Stimulated activated naive B cell treated with anti-CD40 and anti-IgM and Interleukin-4, amounts not matched to agents 10 μg/mL and 1 μg/mL and 100 μg/mL, for 72 hours (primary cell): ENCODE measurements around the gene PIK3CD.

Experiments used
- ATAC-seq, 2 donors: fragments of 150-1000 bp; cut with Tn5 transposase; replicated peaks; 2 replicates each; pipeline ENCODE4 v1.10.0; 2021; ENCODE audit warnings: moderate library complexity in 1 of 2
- DNase-seq: peaks from one replicate; pipeline ENCODE4 v3.0.0; 2021
- H3K27ac Mint-ChIP-seq: one replicate; pipeline ENCODE4 v1.8.0; 2022; ENCODE audit warnings: mild to moderate bottlenecking, mixed read lengths
- H3K27me3 Mint-ChIP-seq, 2 donors: one replicate each; pipeline ENCODE4 v1.8.0; 2022; ENCODE audit warnings: mixed read lengths in 2 of 2
- H3K36me3 Mint-ChIP-seq, 2 donors: one replicate each; pipeline ENCODE4 v1.8.0; 2022; ENCODE audit warnings: mixed read lengths in 2 of 2, mild to moderate bottlenecking in 1 of 2
- H3K4me1 Mint-ChIP-seq, 2 donors: one replicate each; pipeline ENCODE4 v1.8.0; 2022; ENCODE audit warnings: mixed read lengths in 2 of 2, mild to moderate bottlenecking in 1 of 2
- H3K4me3 Mint-ChIP-seq, 2 donors: one replicate each; pipeline ENCODE4 v1.8.0; 2022; ENCODE audit warnings: mild to moderate bottlenecking in 2 of 2, mixed read lengths in 2 of 2, moderate library complexity in 1 of 2
- H3K9me3 Mint-ChIP-seq, 2 donors: one replicate each; pipeline ENCODE4 v1.8.0; 2022; ENCODE audit warnings: mixed read lengths in 2 of 2, mild to moderate bottlenecking in 1 of 2

Gene PIK3CD

GRCh38 chr1:9654051-9654833, 2.7 kb downstream of the PIK3CD start:
- ATAC-seq (peak; percentile 25 to 30), DNase-seq (peak; percentile 41)
- Mint-ChIP-seq H3K36me3 (peaks cover 30 to 43% of the 10 kb centered on the region in 2 donors), H3K27ac (peak overlapping the region; percentile 95), H3K4me3 (peak overlapping the region; percentile 97), H3K4me1 (peaks cover 52 to 88% of the 10 kb centered on the region in 2 donors), H3K9me3 (no peaks in the 10 kb centered on the region), H3K27me3 (no peaks in the 10 kb centered on the region)

DNA sequence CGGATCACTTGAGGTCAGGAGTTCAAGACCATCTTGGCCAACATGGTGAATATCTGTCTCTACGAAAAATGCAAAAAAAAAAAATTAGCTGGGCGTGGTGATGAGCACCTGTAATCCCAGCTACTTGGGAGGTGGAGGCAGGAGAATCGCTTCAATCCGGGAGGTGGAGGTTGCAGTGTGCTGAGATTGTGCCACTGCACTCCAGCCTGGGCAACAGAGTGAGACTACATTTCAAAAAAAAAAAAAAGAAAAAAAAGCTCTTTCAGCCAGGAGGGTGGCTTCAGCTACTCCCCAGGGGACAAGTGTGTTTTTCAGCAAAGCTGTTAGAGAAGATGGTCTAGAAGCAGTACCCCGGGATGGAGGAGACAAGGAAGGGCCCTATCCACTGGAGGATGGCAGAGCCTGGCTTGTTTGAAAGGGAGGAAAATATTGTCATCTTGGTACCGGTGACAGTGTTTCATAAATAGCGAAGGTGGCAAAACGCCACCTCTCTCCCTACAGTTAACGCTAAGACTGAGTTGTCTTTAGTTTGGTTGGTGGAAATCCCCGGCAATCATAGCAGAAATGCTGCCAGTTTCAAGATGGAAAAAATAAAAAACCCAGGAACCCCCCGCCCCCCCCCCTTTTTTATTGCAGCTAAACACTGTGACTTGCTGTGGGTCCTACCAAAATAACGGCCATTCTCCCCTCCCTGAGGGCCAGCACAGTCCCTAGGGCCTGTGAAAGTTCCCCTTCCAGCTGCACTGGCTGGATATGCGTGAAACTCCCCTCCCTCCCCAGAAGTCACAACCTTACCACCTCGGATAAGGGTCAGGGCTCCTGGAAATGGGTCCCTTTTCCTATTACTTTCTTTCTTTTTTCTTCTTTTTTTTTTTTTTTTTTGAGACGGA, 3.5 kb downstream of the PIK3CD start:
- no peaks in the 10 kb centered on the region for H3K27me3 Mint-ChIP-seq
- H3K9me3 Mint-ChIP-seq, result no peaks in the 10 kb centered on the region
- DNase-seq, result peak; percentile 83
- H3K4me1 Mint-ChIP-seq, result peaks cover 54 to 88% of the 10 kb centered on the region in 2 donors
- peaks cover 32 to 51% of the 10 kb centered on the region in 2 donors for H3K36me3 Mint-ChIP-seq
- ATAC-seq, result peak; percentile 60 to 63
- H3K4me3 Mint-ChIP-seq, result peak overlapping the region; percentile 97
- H3K27ac Mint-ChIP-seq, result peak overlapping the region; percentile 95

- no peak for ATAC-seq
- DNase-seq, result peak; percentile 11
- Mint-ChIP-seq H3K4me3 (peak overlapping the region; percentile 97), H3K27me3 (no peaks in the 10 kb centered on the region), H3K4me1 (peaks cover 59 to 88% of the 10 kb centered on the region in 2 donors), H3K9me3 (no peaks in the 10 kb centered on the region), H3K36me3 (peaks cover 37 to 59% of the 10 kb centered on the region in 2 donors), H3K27ac (peak overlapping the region; percentile 95)
Observed at GRCh38 chr1:9655836-9656235, 4.3 kb downstream of the PIK3CD start.

DNA sequence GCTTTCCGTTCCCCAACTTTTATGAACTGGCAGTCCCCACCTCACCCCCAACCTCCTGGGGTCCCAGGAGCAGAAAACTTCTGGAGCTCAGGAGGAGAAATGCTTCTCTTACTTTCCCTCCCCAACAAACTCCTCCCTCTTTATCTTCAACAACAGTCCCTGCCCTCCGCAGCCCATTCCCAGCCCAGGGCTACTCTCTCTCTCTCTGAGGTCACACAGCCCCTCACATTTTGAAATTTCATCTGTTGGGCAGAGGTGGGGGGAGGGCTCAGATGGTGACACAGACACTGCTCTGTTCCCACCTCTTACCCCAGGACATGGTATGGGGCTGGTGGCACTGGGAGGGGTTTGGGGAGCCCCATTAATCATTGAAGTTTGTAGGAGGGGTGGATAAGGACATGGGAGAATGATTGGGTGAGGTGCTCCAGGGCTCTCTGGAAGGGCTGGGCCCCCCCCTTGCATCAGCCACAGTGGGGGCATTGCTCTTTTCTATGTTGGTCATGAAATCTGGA, 6.0 kb downstream of the PIK3CD start:
- ATAC-seq (no peak), DNase-seq (no peak)
- H3K27ac Mint-ChIP-seq, result peak overlapping the region; percentile 95
- no peaks in the 10 kb centered on the region for H3K9me3 Mint-ChIP-seq
- no peaks in the 10 kb centered on the region for H3K27me3 Mint-ChIP-seq
- H3K36me3 Mint-ChIP-seq, result peaks cover 40 to 59% of the 10 kb centered on the region in 2 donors
- H3K4me1 Mint-ChIP-seq, result peaks cover 61 to 94% of the 10 kb centered on the region in 2 donors
- H3K4me3 Mint-ChIP-seq, result peak overlapping the region; percentile 83 to 97

DNA sequence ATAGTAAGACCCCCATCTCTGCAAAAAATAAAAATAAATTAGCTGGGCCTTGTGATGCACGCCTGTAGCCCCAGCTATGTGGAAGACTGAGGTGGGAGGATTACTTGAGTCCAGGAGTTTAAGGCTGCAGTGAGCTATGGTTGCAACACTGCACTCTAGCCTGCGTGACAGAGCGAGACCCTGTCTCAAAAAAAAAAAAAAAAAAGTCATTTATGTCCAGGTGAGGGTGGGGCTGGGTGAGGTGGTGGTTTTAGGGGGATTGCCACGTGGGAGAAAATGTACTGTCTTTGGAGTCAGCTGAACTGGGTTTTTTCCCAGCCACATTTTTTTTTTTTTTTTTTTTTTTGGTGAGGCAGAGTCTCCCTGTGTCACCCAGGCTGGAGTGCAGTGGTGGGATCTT, 6.7 kb downstream of the PIK3CD start:
- Mint-ChIP-seq H3K27ac (peak overlapping the region; percentile 95), H3K9me3 (no peaks in the 10 kb centered on the region), H3K27me3 (no peaks in the 10 kb centered on the region), H3K4me1 (peaks cover 65 to 93% of the 10 kb centered on the region in 2 donors), H3K4me3 (peak overlapping the region; percentile 62 to 97), H3K36me3 (peaks cover 40 to 59% of the 10 kb centered on the region in 2 donors)
- ATAC-seq (peak in 1 of 2 donors; percentile 1), DNase-seq (peak; percentile 21)

DNA sequence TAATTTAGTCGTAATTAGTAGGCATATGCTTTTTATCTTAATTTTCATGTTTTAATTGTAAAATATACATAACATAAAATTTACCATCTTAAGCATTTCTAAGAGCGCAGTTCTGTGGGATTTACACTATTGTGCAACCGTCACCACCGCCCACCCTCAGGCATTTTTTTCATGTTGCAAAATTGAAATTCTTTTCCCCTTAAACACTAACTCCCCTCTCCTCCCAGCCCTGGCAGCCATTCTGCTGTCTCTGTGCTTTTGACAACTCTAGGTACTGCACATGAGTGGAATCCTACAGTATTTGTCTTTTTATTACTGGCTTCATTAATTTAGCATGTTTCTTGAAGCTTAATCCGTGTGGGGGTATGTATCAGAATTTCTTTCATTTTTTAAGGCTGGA, 7.8 kb downstream of the PIK3CD start:
- Mint-ChIP-seq H3K9me3 (no peaks in the 10 kb centered on the region), H3K4me3 (no peak overlapping the region), H3K27me3 (no peaks in the 10 kb centered on the region), H3K27ac (peak overlapping the region; percentile 88), H3K36me3 (peaks cover 31 to 55% of the 10 kb centered on the region in 2 donors), H3K4me1 (peaks cover 58 to 88% of the 10 kb centered on the region in 2 donors)
- ATAC-seq, result no peak
- DNase-seq, result no peak

- Mint-ChIP-seq H3K9me3 (no peaks in the 10 kb centered on the region), H3K4me1 (peaks cover 42 to 78% of the 10 kb centered on the region in 2 donors), H3K27ac (peak overlapping the region; percentile 37), H3K36me3 (peaks cover 32 to 56% of the 10 kb centered on the region in 2 donors), H3K27me3 (no peaks in the 10 kb centered on the region), H3K4me3 (no peak overlapping the region)
- ATAC-seq, result no peak
- DNase-seq, result no peak
Observed at GRCh38 chr1:9663257-9663656, 11.7 kb downstream of the PIK3CD start.

DNA sequence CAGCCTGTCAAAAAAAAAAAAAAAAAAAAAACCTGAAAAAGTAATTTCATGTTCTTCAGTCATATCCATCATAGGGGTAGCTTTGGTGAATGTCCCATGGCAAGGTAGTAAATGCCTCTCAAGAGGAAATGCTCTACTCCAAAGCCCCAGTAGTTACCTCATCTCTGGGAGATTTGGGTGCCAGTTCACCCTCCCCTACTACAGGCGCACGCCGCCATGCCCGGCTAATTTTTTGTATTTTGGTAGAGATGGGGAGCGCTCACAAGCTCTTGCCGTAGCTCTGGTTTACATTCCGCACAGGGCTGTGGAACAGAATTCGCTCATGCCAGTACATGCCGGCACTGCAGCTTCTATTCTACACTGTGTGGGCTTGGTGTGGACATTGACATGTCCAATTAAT, 13.7 kb downstream of the PIK3CD start:
- Mint-ChIP-seq H3K27ac (peak overlapping the region; percentile 60), H3K4me1 (peaks cover 43 to 80% of the 10 kb centered on the region in 2 donors), H3K9me3 (no peaks in the 10 kb centered on the region), H3K36me3 (peaks cover 33 to 58% of the 10 kb centered on the region in 2 donors), H3K27me3 (no peaks in the 10 kb centered on the region), H3K4me3 (no peak overlapping the region)
- ATAC-seq, result no peak
- no peak for DNase-seq

- DNase-seq, result no peak
- Mint-ChIP-seq H3K4me1 (peaks cover 40 to 79% of the 10 kb centered on the region in 2 donors), H3K9me3 (no peaks in the 10 kb centered on the region), H3K36me3 (peaks cover 28 to 62% of the 10 kb centered on the region in 2 donors), H3K4me3 (no peak overlapping the region), H3K27me3 (no peaks in the 10 kb centered on the region), H3K27ac (no peak overlapping the region)
- ATAC-seq, result no peak
Observed at GRCh38 chr1:9668080-9668479, 16.5 kb downstream of the PIK3CD start.

DNA sequence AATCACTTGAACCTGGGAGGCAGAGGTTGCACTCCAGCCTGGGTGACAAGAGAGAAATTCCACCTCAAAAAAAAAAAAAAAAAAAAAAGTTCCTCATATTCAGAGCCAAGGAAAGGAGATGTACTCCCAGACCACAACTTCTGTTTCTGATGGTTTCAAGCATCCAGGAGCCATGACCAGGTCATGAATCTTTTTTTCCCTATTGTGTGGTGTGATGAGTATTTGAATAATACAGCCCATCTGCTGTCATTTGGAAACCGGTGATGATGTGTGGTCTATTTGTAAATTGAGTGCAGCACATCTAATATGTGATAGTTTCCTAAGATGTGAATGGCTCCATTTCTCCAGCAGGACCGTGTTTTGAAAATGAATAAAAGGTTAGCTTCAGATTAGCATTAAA, 18.6 kb downstream of the PIK3CD start:
- Mint-ChIP-seq H3K27me3 (no peaks in the 10 kb centered on the region), H3K27ac (peak overlapping the region; percentile 92), H3K4me1 (peaks cover 43 to 83% of the 10 kb centered on the region in 2 donors), H3K9me3 (no peaks in the 10 kb centered on the region), H3K36me3 (peaks cover 36 to 57% of the 10 kb centered on the region in 2 donors), H3K4me3 (peak overlapping the region; percentile 48 to 59)
- ATAC-seq (peak; percentile 92 to 96), DNase-seq (peak; percentile 35)

- H3K27me3 Mint-ChIP-seq, result no peaks in the 10 kb centered on the region
- ATAC-seq, result no peak
- peaks cover 41 to 81% of the 10 kb centered on the region in 2 donors for H3K4me1 Mint-ChIP-seq
- H3K27ac Mint-ChIP-seq, result peak overlapping the region; percentile 93
- peaks cover 34 to 55% of the 10 kb centered on the region in 2 donors for H3K36me3 Mint-ChIP-seq
- no peaks in the 10 kb centered on the region for H3K9me3 Mint-ChIP-seq
- H3K4me3 Mint-ChIP-seq, result peak overlapping the region in 1 of 2 donors; percentile 44
- DNase-seq, result no peak
Observed at GRCh38 chr1:9671377-9672140, 20.0 kb downstream of the PIK3CD start.

GRCh38 chr1:9672444-9672843, 20.9 kb downstream of the PIK3CD start:
- peaks cover 0 to 4% of the 10 kb centered on the region in 2 donors for H3K9me3 Mint-ChIP-seq
- peaks cover 48 to 84% of the 10 kb centered on the region in 2 donors for H3K4me1 Mint-ChIP-seq
- ATAC-seq, result no peak
- no peak overlapping the region for H3K4me3 Mint-ChIP-seq
- H3K36me3 Mint-ChIP-seq, result peaks cover 42 to 63% of the 10 kb centered on the region in 2 donors
- H3K27ac Mint-ChIP-seq, result peak overlapping the region; percentile 37
- DNase-seq, result no peak
- no peaks in the 10 kb centered on the region for H3K27me3 Mint-ChIP-seq

GRCh38 chr1:9675393-9675792, 23.9 kb downstream of the PIK3CD start:
- Mint-ChIP-seq H3K27ac (no peak overlapping the region), H3K36me3 (peaks cover 50 to 62% of the 10 kb centered on the region in 2 donors), H3K27me3 (no peaks in the 10 kb centered on the region), H3K9me3 (peaks cover 0 to 5% of the 10 kb centered on the region in 2 donors), H3K4me3 (no peak overlapping the region), H3K4me1 (peaks cover 47 to 82% of the 10 kb centered on the region in 2 donors)
- ATAC-seq (no peak), DNase-seq (no peak)
